ENCODE data around the gene TTYH3. TPM values are rescaled to one million over a fixed set of nuclear protein-coding genes. Genes with fewer than 3 reads are reported as not detected.

TTYH3 gene
- total RNA-seq, 1 donor from 2014 or later: 296 TPM

GRCh38 chr7:2612445-2613097, 19.2 kb upstream of the TTYH3 start:
- no peaks in the 10 kb centered on the region for H3K27me3 Mint-ChIP-seq (ENCODE audit: low read depth)
- no peak for DNase-seq (ENCODE audit: low spot score in 2 of 2, unreplicated experiment in 2 of 2)
- no peaks in the 10 kb centered on the region for H3K9me3 Mint-ChIP-seq
- H3K36me3 Mint-ChIP-seq: peaks cover 6% of the 10 kb centered on the region
- peaks cover 31% of the 10 kb centered on the region for H3K4me1 Mint-ChIP-seq
- no peak overlapping the region for H3K4me3 Mint-ChIP-seq
- TF ChIP-seq CTCF (IDR thresholded peaks at IDR 0.05; ENCODE audit: unreplicated experiment): no peak
- no peak overlapping the region for H3K27ac Mint-ChIP-seq

DNA sequence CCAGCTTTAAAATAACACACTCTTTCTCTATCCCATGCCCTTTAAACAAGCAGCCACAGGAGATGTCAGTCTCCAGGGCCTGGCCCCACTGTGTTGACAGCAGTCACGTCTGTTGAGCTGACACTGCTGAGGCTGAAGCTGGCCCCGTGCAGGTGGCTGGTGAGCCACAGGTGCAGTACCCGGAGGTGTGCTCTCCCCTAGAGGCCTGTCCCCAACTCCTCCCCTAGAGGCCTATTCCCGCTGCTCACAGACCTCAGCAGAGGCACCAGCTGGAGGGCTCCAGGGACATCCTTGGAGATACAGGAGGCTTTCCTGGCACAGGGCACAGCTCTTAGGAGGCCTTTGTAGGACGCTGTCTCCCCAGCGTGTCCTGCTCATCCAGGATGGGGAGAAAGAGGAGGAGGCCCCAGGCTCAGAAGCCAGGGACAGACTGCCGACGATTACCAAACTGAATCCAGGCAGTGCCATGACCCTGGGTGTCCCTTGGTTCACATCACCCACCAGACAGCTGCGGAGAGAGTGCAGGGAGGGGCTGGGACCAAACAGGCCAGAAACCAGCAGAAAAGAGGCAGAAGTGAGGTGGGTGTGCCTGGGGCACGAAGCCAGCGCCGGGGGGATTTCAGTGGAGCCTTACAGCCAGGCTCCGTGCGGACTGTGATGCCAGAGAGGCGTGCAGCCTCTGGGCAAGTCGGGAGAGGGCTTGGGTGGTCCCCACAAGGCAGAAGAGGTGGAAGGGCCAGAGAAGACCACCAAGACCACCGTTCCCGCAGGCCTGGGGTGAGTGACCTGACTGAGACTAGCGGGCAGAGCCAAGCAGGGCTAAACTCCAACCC, 18.5 kb upstream of the TTYH3 start:
- no peak for DNase-seq (ENCODE audit: low spot score in 2 of 2, unreplicated experiment in 2 of 2)
- Mint-ChIP-seq H3K9me3 (no peaks in the 10 kb centered on the region), H3K4me3 (no peak overlapping the region), H3K4me1 (peaks cover 38% of the 10 kb centered on the region), H3K36me3 (peaks cover 6% of the 10 kb centered on the region), H3K27ac (no peak overlapping the region), H3K27me3 (ENCODE audit: low read depth) (no peaks in the 10 kb centered on the region)
- no peak for TF ChIP-seq CTCF (IDR thresholded peaks at IDR 0.05; ENCODE audit: unreplicated experiment)

GRCh38 chr7:2613931-2614600, 17.7 kb upstream of the TTYH3 start:
- no peak overlapping the region for H3K4me3 Mint-ChIP-seq
- peaks cover 41% of the 10 kb centered on the region for H3K4me1 Mint-ChIP-seq
- TF ChIP-seq CTCF (IDR thresholded peaks at IDR 0.05; ENCODE audit: unreplicated experiment): no peak
- H3K27ac Mint-ChIP-seq: peak overlapping the region; percentile 48
- no peaks in the 10 kb centered on the region for H3K9me3 Mint-ChIP-seq
- peaks cover 3% of the 10 kb centered on the region for H3K36me3 Mint-ChIP-seq
- no peaks in the 10 kb centered on the region for H3K27me3 Mint-ChIP-seq (ENCODE audit: low read depth)
- DNase-seq (ENCODE audit: low spot score in 2 of 2, unreplicated experiment in 2 of 2): no peak

DNA sequence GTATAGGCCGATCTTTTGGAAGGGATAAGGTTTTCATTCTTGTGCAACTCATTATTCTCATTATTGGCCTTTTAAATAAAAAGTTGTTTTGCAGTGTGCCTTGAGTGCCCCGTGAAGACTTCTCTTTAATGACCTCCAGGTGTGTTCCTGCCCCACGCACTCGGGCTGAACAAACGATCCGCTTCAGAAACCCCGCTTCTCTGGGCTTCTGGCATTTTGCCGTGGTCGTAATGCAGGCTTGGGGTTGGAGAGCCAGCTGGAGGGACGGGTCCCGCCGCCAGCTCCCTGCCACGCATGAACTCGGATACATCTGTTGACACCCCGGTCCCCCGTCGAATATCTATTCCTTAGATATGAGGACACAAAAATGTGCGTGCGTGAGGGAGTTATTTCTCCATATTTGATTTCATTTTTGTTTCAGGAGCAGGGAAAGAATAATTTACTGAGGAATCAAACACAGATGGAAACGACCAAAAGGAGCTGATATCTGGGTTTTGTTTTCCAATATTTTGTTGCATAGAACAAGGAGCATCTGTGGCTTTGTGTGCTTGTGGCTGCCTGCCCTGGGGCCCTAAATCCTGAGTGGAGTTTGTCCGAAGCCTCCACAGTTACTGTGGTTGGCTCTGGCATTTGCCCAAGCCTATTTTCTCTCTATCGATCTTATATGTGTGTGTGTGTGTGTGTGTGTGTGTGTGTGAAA, 17.0 kb upstream of the TTYH3 start:
- peaks cover 3% of the 10 kb centered on the region for H3K36me3 Mint-ChIP-seq
- H3K4me1 Mint-ChIP-seq: peaks cover 46% of the 10 kb centered on the region
- peak overlapping the region; percentile 86 for H3K27ac Mint-ChIP-seq
- no peaks in the 10 kb centered on the region for H3K9me3 Mint-ChIP-seq
- no peak overlapping the region for H3K4me3 Mint-ChIP-seq
- TF ChIP-seq CTCF (IDR thresholded peaks at IDR 0.05; ENCODE audit: unreplicated experiment): no peak
- no peak for DNase-seq (ENCODE audit: low spot score in 2 of 2, unreplicated experiment in 2 of 2)
- H3K27me3 Mint-ChIP-seq (ENCODE audit: low read depth): no peaks in the 10 kb centered on the region

Measured in mesothelial cell of epicardium (in vitro differentiated cells).